ENCODE data around the gene CDKL1.

Gene CDKL1

GRCh38 chr14:50396631-50397389 is at the start of gene CDKL1:
Gene CDKL1, minus strand, starts transcription at chr14:50396881. Its CDS starts 1,013 bp downstream, at chr14:50395868.
- DNase-seq (ENCODE audit: low read depth): peak; percentile 54
- no peak for TF ChIP-seq CTCF (conservative IDR thresholded peaks at IDR 0.05; ENCODE audit: low read length)
- H3K4me3 ChIP-seq (ENCODE audit: low read length): peak within 1 kb of the TSS; percentile 76

GRCh38 chr14:50434528-50434927 is 37.8 kb upstream of the CDKL1 start:
- TF ChIP-seq CTCF (conservative IDR thresholded peaks at IDR 0.05; ENCODE audit: low read length): no peak
- no peak for DNase-seq (ENCODE audit: low read depth)

GRCh38 chr14:50432131-50432530 is 35.5 kb upstream of the CDKL1 start:
- no peak overlapping the region for H3K4me3 ChIP-seq (ENCODE audit: low read length)
- DNase-seq (ENCODE audit: low read depth): no peak
- TF ChIP-seq CTCF (conservative IDR thresholded peaks at IDR 0.05; ENCODE audit: low read length): no peak

More at GRCh38 chr14:50434528-50434927, 37.8 kb upstream of the CDKL1 start:
- no peak overlapping the region for H3K4me3 ChIP-seq (ENCODE audit: low read length)

GRCh38 chr14:50425816-50426215 is 29.1 kb upstream of the CDKL1 start:
- TF ChIP-seq CTCF (conservative IDR thresholded peaks at IDR 0.05; ENCODE audit: low read length): no peak
- H3K4me3 ChIP-seq (ENCODE audit: low read length): no peak overlapping the region
- DNase-seq (ENCODE audit: low read depth): peak; percentile 78

GRCh38 chr14:50425105-50425504 is 28.4 kb upstream of the CDKL1 start:
- TF ChIP-seq CTCF (conservative IDR thresholded peaks at IDR 0.05; ENCODE audit: low read length): no peak
- H3K4me3 ChIP-seq (ENCODE audit: low read length): no peak overlapping the region
- no peak for DNase-seq (ENCODE audit: low read depth)

- DNase-seq (ENCODE audit: low read depth): no peak
- no peak for TF ChIP-seq CTCF (conservative IDR thresholded peaks at IDR 0.05; ENCODE audit: low read length)
- H3K4me3 ChIP-seq (ENCODE audit: low read length): no peak overlapping the region
Measured at GRCh38 chr14:50423529-50423928, 26.8 kb upstream of the CDKL1 start.

- H3K4me3 ChIP-seq (ENCODE audit: low read length): no peak overlapping the region
- DNase-seq (ENCODE audit: low read depth): no peak
- TF ChIP-seq CTCF (conservative IDR thresholded peaks at IDR 0.05; ENCODE audit: low read length): no peak
Measured at GRCh38 chr14:50421499-50421898, 24.8 kb upstream of the CDKL1 start.

Data from AG10803 (cell line).